IPS-20b (cell line): Measurements from ENCODE around the gene CDV3.
"Not testable (repeated sequence)": the region's sequence is repeated elsewhere in the genome, so short reads cannot be mapped to it uniquely, and the experiment has no call there.

Experiments
- H3K27ac ChIP-seq: one replicate; pipeline ENCODE4 v1.5.1; 2013; ENCODE audit warnings: low read length
- H3K27me3 ChIP-seq: 2 replicates; pipeline ENCODE4 v1.6.1; 2013; ENCODE audit warnings: mild to moderate bottlenecking, low read length, inconsistent platforms; ENCODE audit not compliant: insufficient read depth
- H3K36me3 ChIP-seq: 2 replicates; pipeline ENCODE4 v1.6.1; 2013; ENCODE audit warnings: low read depth, mild to moderate bottlenecking, inconsistent platforms, low read length, moderate library complexity; ENCODE audit not compliant: insufficient read depth
- H3K4me1 ChIP-seq: 2 replicates; pipeline ENCODE4 v1.6.1; 2013; ENCODE audit warnings: mild to moderate bottlenecking, control low read depth, inconsistent platforms, low read length, moderate library complexity; ENCODE audit not compliant: insufficient read depth
- H3K4me3 ChIP-seq: 2 replicates; pipeline ENCODE4 v1.5.1; 2013; ENCODE audit warnings: mild to moderate bottlenecking, low read length, inconsistent platforms
- H3K9ac ChIP-seq: 2 replicates; pipeline ENCODE4 v1.6.1; 2013; ENCODE audit warnings: low read depth, mild to moderate bottlenecking, inconsistent platforms, low read length, moderate library complexity
- H3K9me3 ChIP-seq: 2 replicates; pipeline ENCODE4 v1.6.1; 2013; ENCODE audit warnings: mild to moderate bottlenecking, low read depth, low read length, inconsistent platforms; ENCODE audit not compliant: insufficient read depth

CDV3 gene, protein sequence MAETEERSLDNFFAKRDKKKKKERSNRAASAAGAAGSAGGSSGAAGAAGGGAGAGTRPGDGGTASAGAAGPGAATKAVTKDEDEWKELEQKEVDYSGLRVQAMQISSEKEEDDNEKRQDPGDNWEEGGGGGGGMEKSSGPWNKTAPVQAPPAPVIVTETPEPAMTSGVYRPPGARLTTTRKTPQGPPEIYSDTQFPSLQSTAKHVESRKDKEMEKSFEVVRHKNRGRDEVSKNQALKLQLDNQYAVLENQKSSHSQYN

GRCh38 chr3:133573629-133574194 lies at the start of gene CDV3:
TSS of gene CDV3 (plus strand) at chr3:133573686. CDS start at chr3:133574045, 359 bp downstream.
- H3K4me1 ChIP-seq, result peaks cover 4% of the 10 kb centered on the region; the same call in 1 of the 2 replicates
- H3K36me3 ChIP-seq, result peaks cover 37% of the 10 kb centered on the region
- peak within 1 kb of the TSS; percentile 85 for H3K9ac ChIP-seq
- H3K27me3 ChIP-seq, result no peaks in the 10 kb centered on the region
- H3K9me3 ChIP-seq, result no peaks in the 10 kb centered on the region
- H3K4me3 ChIP-seq, result peak within 1 kb of the TSS; percentile 87
- H3K27ac ChIP-seq, result peak within 1 kb of the TSS; percentile 90

GRCh38 chr3:133523758-133524157 lies 49.7 kb upstream of the CDV3 start:
- not testable (repeated sequence) for H3K4me3 ChIP-seq, H3K27ac ChIP-seq

DNA sequence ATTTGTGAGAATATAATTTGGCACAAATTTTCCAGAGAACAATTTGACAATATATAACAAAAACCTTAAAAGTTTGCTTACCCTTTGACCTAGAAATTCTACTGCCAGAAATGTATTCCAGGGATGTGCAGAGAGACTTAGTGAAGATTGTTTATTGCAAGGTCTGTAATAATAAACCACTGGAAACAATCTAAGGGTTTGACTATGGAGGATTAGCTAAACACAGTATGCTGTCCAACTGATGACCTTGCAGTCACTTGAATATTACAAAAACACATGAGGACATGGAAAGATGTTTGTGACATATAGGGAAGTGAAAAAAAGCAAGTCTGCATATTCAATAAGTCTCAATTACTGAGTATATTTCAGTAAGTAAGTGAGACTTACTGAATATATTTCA lies 48.1 kb upstream of the CDV3 start:
- no peaks in the 10 kb centered on the region for H3K27me3 ChIP-seq
- no peak overlapping the region for H3K27ac ChIP-seq
- H3K36me3 ChIP-seq, result no peaks in the 10 kb centered on the region
- no peaks in the 10 kb centered on the region for H3K4me1 ChIP-seq
- H3K9ac ChIP-seq, result no peak overlapping the region; the same call in 1 of the 2 replicates
- no peak overlapping the region for H3K4me3 ChIP-seq
- H3K9me3 ChIP-seq, result peaks cover 4% of the 10 kb centered on the region; the same call in 1 of the 2 replicates

More at GRCh38 chr3:133523758-133524157, 49.7 kb upstream of the CDV3 start:
- H3K9ac ChIP-seq, H3K27me3 ChIP-seq, H3K4me1 ChIP-seq, H3K36me3 ChIP-seq, H3K9me3 ChIP-seq: not testable (repeated sequence)

GRCh38 chr3:133527081-133527715 lies 46.3 kb upstream of the CDV3 start:
- peaks cover 4% of the 10 kb centered on the region; the same call in 1 of the 2 replicates for H3K9me3 ChIP-seq
- no peaks in the 10 kb centered on the region for H3K27me3 ChIP-seq
- H3K9ac ChIP-seq, result no peak overlapping the region
- H3K4me3 ChIP-seq, result no peak overlapping the region
- H3K36me3 ChIP-seq, result no peaks in the 10 kb centered on the region
- H3K4me1 ChIP-seq, result no peaks in the 10 kb centered on the region
- H3K27ac ChIP-seq, result no peak overlapping the region

DNA sequence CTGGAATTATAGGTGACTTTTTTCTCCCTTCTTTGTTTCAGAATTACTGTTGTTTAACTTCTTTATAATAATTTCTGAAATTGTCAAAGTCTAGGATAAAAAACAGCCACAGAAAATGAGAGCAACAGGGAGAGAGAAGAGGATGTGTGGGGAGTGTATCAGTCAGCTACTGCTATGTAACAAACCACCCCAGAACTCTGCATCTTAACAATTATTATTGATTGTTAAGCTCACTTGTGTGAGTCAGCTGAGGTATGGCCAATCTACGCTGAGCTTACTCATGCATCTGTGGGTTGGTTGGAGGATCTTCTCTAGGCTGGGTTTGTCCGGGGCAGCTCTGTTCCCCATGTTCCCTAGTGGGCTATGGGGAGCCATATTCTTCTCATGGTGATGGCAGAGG lies 43.7 kb upstream of the CDV3 start:
- no peak overlapping the region for H3K4me3 ChIP-seq
- H3K9ac ChIP-seq, result no peak overlapping the region
- H3K36me3 ChIP-seq, result no peaks in the 10 kb centered on the region
- H3K27ac ChIP-seq, result no peak overlapping the region
- no peaks in the 10 kb centered on the region for H3K4me1 ChIP-seq
- H3K27me3 ChIP-seq, result no peaks in the 10 kb centered on the region
- peaks cover 4% of the 10 kb centered on the region; the same call in 1 of the 2 replicates for H3K9me3 ChIP-seq

- Histone ChIP-seq H3K36me3 (no peaks in the 10 kb centered on the region), H3K27ac (no peak overlapping the region), H3K4me1 (no peaks in the 10 kb centered on the region), H3K4me3 (no peak overlapping the region), H3K27me3 (no peaks in the 10 kb centered on the region), H3K9ac (no peak overlapping the region), H3K9me3 (peaks cover 4% of the 10 kb centered on the region; the same call in 1 of the 2 replicates)
Measured at GRCh38 chr3:133531981-133532380, 41.5 kb upstream of the CDV3 start.

GRCh38 chr3:133532951-133533350 lies 40.5 kb upstream of the CDV3 start:
- H3K4me3 ChIP-seq, result no peak overlapping the region
- no peaks in the 10 kb centered on the region for H3K4me1 ChIP-seq
- no peak overlapping the region for H3K9ac ChIP-seq
- no peak overlapping the region for H3K27ac ChIP-seq
- no peaks in the 10 kb centered on the region for H3K27me3 ChIP-seq
- no peaks in the 10 kb centered on the region for H3K36me3 ChIP-seq
- H3K9me3 ChIP-seq, result peaks cover 4% of the 10 kb centered on the region; the same call in 1 of the 2 replicates

- Histone ChIP-seq H3K9me3 (no peaks in the 10 kb centered on the region), H3K27ac (no peak overlapping the region), H3K4me3 (no peak overlapping the region), H3K9ac (no peak overlapping the region), H3K4me1 (no peaks in the 10 kb centered on the region), H3K27me3 (no peaks in the 10 kb centered on the region), H3K36me3 (no peaks in the 10 kb centered on the region)
Measured at GRCh38 chr3:133535971-133536881, 37.3 kb upstream of the CDV3 start.

DNA sequence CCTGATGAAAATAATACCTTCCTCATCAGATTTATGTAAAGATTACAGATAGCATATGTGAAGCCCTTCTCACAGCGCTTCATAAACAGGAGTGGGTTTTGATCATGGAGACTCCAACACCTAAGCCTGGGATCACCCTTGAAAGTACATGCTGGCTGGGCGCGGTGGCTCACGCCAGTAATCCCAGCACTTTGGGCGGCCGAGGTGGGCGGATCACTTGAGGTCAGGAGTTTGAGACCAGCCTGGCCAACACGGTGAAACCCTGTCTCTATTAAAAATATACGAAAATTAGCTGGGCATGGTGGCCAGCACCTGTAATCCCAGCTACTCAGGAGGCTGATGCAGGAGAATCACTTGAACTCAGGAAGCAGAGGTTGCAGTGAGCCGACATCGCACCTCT lies 36.4 kb upstream of the CDV3 start:
- H3K4me1 ChIP-seq, H3K9me3 ChIP-seq, H3K27me3 ChIP-seq, H3K36me3 ChIP-seq, H3K4me3 ChIP-seq, H3K9ac ChIP-seq, H3K27ac ChIP-seq: not testable (repeated sequence)

DNA sequence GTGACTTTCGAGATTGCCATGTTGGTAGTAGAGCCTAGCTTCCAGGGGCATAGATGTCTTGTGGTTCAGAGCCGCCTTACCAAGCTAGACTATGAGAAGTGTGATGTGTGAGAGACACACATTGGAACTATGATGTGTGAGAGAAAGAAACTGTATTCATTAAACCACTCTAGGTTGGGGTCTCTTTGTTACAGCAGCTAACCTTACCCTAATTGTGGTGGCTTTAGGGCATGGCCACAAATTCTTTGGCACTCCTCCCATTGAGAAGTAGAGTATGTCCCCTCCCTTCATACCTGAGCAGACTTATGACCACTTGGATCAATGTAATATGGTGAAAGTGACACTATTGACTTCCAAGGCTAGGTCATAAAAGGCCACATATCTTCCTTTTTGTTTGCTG lies 35.3 kb upstream of the CDV3 start:
- Histone ChIP-seq H3K36me3 (no peaks in the 10 kb centered on the region), H3K9ac (no peak overlapping the region), H3K27ac (no peak overlapping the region), H3K4me1 (no peaks in the 10 kb centered on the region), H3K27me3 (no peaks in the 10 kb centered on the region), H3K4me3 (no peak overlapping the region), H3K9me3 (no peaks in the 10 kb centered on the region)

DNA sequence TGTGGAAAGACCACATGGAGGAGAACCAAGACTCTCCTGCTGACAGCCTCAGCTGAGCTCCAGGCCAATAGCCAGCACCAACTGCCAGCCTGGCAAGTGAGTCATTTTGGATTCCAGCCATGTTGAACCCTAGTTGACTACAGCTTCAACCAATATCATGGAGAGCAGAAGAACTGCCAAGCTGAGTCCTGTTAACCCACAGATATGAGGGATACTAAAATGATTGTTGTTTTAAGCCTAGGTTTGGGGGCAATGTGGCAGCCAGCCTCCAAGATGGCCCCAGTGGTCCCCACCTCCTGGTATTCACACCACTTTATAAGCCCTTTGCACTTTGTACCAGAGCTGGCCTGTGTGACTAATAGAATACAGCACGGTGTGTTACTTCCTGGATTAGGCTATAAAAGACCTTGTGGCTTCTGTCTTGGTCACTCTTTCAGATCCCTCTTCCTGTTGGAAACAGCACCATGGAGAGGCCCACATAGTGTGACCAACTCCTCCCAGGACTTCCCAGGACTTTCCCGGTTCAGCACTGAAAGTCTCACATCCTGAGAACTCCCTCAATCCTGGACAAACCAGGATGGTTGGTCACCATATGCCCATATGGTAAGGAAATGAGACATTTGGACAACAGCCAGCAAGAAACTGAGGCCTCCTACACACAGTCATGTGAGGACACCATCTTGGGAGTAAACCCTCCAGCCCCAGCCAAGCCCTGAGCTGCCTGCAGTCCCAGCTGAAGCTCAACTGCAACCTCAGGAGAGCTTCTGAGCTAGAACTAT lies 32.4 kb upstream of the CDV3 start:
- Histone ChIP-seq H3K27me3 (no peaks in the 10 kb centered on the region), H3K9me3 (no peaks in the 10 kb centered on the region), H3K4me3 (no peak overlapping the region), H3K27ac (no peak overlapping the region), H3K4me1 (no peaks in the 10 kb centered on the region), H3K36me3 (no peaks in the 10 kb centered on the region), H3K9ac (no peak overlapping the region)
